Measurements from ENCODE around the gene KIF19. TPM values are rescaled to one million over a fixed set of nuclear protein-coding genes. Genes with fewer than 3 reads are reported as not detected.

KIF19 gene
- polyA plus RNA-seq, 2 of the 4 experiments (the other 2 are of a cell fraction) = not detected

DNA sequence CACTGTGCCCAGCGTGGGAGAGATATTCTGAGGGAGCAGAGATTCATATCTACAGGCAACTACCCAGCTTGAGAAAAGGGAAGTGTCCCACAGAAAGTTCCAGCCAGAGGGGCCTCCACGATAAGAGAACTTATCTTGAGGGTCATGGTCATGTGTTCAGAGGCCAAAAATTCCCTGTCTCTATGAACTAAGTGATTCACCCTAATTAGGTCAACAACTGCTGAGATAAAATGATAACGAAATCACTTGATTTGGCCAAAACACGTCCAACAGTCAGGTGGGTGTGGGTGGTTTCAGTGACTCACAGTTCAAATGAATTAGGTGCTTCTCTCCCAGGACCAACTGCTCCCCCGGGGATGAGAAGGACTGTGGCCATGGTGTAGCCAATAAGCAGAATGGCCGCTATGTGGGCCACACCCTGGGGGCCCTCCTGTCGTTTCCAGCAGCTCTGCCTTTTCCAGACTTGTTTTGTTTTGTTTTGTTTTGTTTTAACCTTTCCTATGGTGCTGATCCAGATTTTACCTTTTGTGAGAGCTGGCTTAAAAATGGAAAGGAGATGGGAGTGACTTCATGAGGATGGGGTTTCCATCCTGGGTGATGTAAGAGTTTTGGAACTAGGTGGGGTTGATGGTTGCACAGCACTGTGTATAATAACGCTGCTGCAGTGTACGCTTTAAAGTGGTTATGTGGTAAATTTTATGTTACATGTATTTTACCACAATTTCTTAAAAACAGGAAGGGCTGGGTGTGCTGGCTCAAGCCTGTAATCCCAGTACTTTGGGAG lies 43.2 kb upstream of the KIF19 start:
- FAIRE-seq (no peak), DNase-seq (ENCODE audit: low read depth in 1 of 2, low spot score in 1 of 2) (peak in 1 of 2 experiments; percentile 38), ATAC-seq (peak; percentile 21 to 50; a peak in 2 of 6 replicates)
- no peak overlapping the region for H3K4me3 ChIP-seq
- CTCF ChIA-PET = interaction anchor here (0.6 to 12.3 kb wide), 12 partner anchors 10 to 909 kb away, joined by 3 to 125 read pairs (median 3); partner anchors contain the start of gene GPR142
- POLR2A ChIA-PET = no interaction called here
- TF ChIP-seq ZNF302 (CRISPR knock-in tag; IDR thresholded peaks at IDR 0.05) (no peak), BHLHE40 (IDR thresholded peaks at IDR 0.05; ENCODE audit: low read depth, low read length) (no peak), FOSB (CRISPR knock-in tag; IDR thresholded peaks at IDR 0.05) (no peak), FOSL2 (IDR thresholded peaks at IDR 0.05) (no peak), FOSL2 (CRISPR knock-in tag; IDR thresholded peaks at IDR 0.05) (peak; percentile 38; the same call in 1 of the 2 replicates)
- TF ChIP-seq, protein P1, sequence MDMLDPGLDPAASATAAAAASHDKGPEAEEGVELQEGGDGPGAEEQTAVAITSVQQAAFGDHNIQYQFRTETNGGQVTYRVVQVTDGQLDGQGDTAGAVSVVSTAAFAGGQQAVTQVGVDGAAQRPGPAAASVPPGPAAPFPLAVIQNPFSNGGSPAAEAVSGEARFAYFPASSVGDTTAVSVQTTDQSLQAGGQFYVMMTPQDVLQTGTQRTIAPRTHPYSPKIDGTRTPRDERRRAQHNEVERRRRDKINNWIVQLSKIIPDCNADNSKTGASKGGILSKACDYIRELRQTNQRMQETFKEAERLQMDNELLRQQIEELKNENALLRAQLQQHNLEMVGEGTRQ (IDR thresholded peaks at IDR 0.05) = no peak
- TF ChIP-seq, protein P2, sequence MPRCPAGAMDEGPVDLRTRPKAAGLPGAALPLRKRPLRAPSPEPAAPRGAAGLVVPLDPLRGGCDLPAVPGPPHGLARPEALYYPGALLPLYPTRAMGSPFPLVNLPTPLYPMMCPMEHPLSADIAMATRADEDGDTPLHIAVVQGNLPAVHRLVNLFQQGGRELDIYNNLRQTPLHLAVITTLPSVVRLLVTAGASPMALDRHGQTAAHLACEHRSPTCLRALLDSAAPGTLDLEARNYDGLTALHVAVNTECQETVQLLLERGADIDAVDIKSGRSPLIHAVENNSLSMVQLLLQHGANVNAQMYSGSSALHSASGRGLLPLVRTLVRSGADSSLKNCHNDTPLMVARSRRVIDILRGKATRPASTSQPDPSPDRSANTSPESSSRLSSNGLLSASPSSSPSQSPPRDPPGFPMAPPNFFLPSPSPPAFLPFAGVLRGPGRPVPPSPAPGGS (IDR thresholded peaks at IDR 0.05) = no peak
- H3K27ac ChIP-seq = no peak overlapping the region
- 0 out of 3 replicates have a peak, but pooled peaks cover 4% of the 10 kb centered on the region for H3K4me1 ChIP-seq
- 0 out of 3 replicates have a peak overlapping the region, but pooled peaks have one; percentile 35 for H3K4me2 ChIP-seq
- WGBS (ENCODE audit: missing lambda C conversion rate) = 28% methylated on average over 9 of the region's 9 CpGs
- no peaks in the 10 kb centered on the region for H3K9me3 ChIP-seq

DNA sequence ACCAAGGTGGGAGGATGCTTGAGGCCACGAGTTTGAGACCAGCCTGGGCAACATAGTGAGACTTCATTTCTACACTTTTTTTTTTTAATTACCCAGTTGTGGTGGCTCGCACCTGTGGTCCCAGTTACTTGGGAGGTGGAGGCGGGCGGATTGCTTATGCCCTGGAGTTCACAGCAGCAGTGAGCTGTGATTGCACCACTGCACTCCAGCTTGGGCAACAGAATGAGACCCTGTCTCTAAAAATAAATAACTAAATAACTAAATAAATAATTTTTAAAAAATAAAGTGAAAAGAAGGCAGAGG lies 42.7 kb upstream of the KIF19 start:
- DNase-seq (ENCODE audit: low read depth in 1 of 2, low spot score in 1 of 2) (no peak), ATAC-seq (no peak), FAIRE-seq (no peak)
- ChIA-PET POLR2A (no interaction called here), CTCF (interaction anchor here (0.9 to 12.3 kb wide), 6 partner anchors 10 to 854 kb away, joined by 3 to 125 read pairs (median 4); no protein-coding TSS in a partner anchor)
- 64% methylated on average over 4 of the region's 4 CpGs for WGBS (ENCODE audit: missing lambda C conversion rate)
- H3K4me2 ChIP-seq = no peak overlapping the region
- H3K27ac ChIP-seq = no peak overlapping the region
- 0 out of 3 replicates have a peak, but pooled peaks cover 4% of the 10 kb centered on the region for H3K4me1 ChIP-seq
- no peaks in the 10 kb centered on the region for H3K9me3 ChIP-seq
- no peak overlapping the region for H3K4me3 ChIP-seq
- TF ChIP-seq GATA3 (IDR thresholded peaks at IDR 0.05; ENCODE audit: borderline replicate concordance) (no peak), MAZ (IDR thresholded peaks at IDR 0.05; ENCODE audit: borderline replicate concordance, low read depth, low read length) (no peak), CBX8 (IDR thresholded peaks at IDR 0.05) (no peak), TP53 (CRISPR knock-in tag; IDR thresholded peaks at IDR 0.05) (no peak), EHMT2 (IDR thresholded peaks at IDR 0.05; ENCODE audit: low read depth) (no peak), NFE2L2 (conservative IDR thresholded peaks at IDR 0.05; ENCODE audit: low read length) (no peak), TFCP2L1 (CRISPR knock-in tag; IDR thresholded peaks at IDR 0.05) (no peak), ZFP36 (IDR thresholded peaks at IDR 0.05; ENCODE audit: borderline replicate concordance, partially characterized antibody) (no peak), PHF8 (IDR thresholded peaks at IDR 0.05; ENCODE audit: borderline replicate concordance, low read depth) (no peak), HOXA7 (CRISPR knock-in tag; IDR thresholded peaks at IDR 0.05) (no peak), CHD2 (IDR thresholded peaks at IDR 0.05; ENCODE audit: low read length, partially characterized antibody) (no peak)
- TF ChIP-seq, protein P3, sequence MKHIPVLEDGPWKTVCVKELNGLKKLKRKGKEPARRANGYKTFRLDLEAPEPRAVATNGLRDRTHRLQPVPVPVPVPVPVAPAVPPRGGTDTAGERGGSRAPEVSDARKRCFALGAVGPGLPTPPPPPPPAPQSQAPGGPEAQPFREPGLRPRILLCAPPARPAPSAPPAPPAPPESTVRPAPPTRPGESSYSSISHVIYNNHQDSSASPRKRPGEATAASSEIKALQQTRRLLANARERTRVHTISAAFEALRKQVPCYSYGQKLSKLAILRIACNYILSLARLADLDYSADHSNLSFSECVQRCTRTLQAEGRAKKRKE (CRISPR knock-in tag; IDR thresholded peaks at IDR 0.05; ENCODE audit: low read depth) = no peak
- TF ChIP-seq, protein P4, sequence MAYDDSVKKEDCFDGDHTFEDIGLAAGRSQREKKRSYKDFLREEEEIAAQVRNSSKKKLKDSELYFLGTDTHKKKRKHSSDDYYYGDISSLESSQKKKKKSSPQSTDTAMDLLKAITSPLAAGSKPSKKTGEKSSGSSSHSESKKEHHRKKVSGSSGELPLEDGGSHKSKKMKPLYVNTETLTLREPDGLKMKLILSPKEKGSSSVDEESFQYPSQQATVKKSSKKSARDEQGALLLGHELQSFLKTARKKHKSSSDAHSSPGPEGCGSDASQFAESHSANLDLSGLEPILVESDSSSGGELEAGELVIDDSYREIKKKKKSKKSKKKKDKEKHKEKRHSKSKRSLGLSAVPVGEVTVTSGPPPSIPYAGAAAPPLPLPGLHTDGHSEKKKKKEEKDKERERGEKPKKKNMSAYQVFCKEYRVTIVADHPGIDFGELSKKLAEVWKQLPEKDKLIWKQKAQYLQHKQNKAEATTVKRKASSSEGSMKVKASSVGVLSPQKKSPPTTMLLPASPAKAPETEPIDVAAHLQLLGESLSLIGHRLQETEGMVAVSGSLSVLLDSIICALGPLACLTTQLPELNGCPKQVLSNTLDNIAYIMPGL (CRISPR knock-in tag; IDR thresholded peaks at IDR 0.05; ENCODE audit: borderline replicate concordance) = no peak
- TF ChIP-seq, protein P1 (IDR thresholded peaks at IDR 0.05) = no peak

All from A549 (cell line).